PC-3 (cell line): ENCODE results near the gene TOP2B.

Experiments used
- CTCF ChIP-seq: fragments of 300-600 bp; sonication (generic); conservative IDR thresholded peaks from 2 replicates; pipeline ENCODE4 v1.5.1; 2017; ENCODE audit warnings: antibody characterized with exemption, low read depth, mild to moderate bottlenecking, low read length
- EZH2 ChIP-seq: fragments of 300-600 bp; sonication (generic); IDR thresholded peaks from one replicate; pipeline ENCODE4 v1.6.1; 2017; ENCODE audit warnings: antibody characterized with exemption, mild to moderate bottlenecking, low read length; ENCODE audit not compliant: unreplicated experiment

- TF ChIP-seq CTCF (no peak), EZH2 (no peak)
Measured at GRCh38 chr3:25662736-25663320, 1.9 kb downstream of the TOP2B start.
